Activated CD8-positive, alpha-beta T cell treated with anti-CD3 and anti-CD28 coated beads, Interleukin-2, amount 10 ng/mL, durations not matched to agents 7 days and 5 days (primary cell): ENCODE data around the gene KCNJ8. TPM values are rescaled to one million over a fixed set of nuclear protein-coding genes. Genes with fewer than 3 reads are reported as not detected.
"Not testable (repeated sequence)": the region's sequence is repeated elsewhere in the genome, so short reads cannot be mapped to it uniquely, and the experiment has no call there.

ENCODE experiments used
- ATAC-seq: fragments of 150-1000 bp; cut with Tn5 transposase; one replicate; pipeline ENCODE4 v1.10.0; 2021; ENCODE audit warnings: moderate library complexity
- CTCF ChIA-PET: fragments of 350-600 bp; sonication (Branson Sonifier 250); formaldehyde crosslinking; loops from one replicate; lab custom pipeline; 2021; ENCODE audit warnings: antibody characterized with exemption; lab: Charles Lee
- POLR2A ChIA-PET: fragments of 350-600 bp; sonication (Branson Sonifier 250); formaldehyde crosslinking; loops from one replicate; lab custom pipeline; 2021; ENCODE audit warnings: antibody characterized with exemption; lab: Charles Lee
- DNase-seq: peaks from one replicate; pipeline ENCODE4 v3.0.0-alpha.2; 2020
- H3K27ac Mint-ChIP-seq: one replicate; pipeline ENCODE4 v1.8.0; 2021; ENCODE audit warnings: mild to moderate bottlenecking, mixed read lengths
- H3K27me3 Mint-ChIP-seq: one replicate; pipeline ENCODE4 v1.8.0; 2021; ENCODE audit warnings: low read depth, mixed read lengths
- H3K36me3 Mint-ChIP-seq: one replicate; pipeline ENCODE4 v1.8.0; 2021; ENCODE audit warnings: low read depth, mixed read lengths
- H3K4me1 Mint-ChIP-seq: one replicate; pipeline ENCODE4 v1.8.0; 2021; ENCODE audit warnings: low read depth, mixed read lengths
- H3K4me3 Mint-ChIP-seq: one replicate; pipeline ENCODE4 v1.8.0; 2021; ENCODE audit warnings: mild to moderate bottlenecking, mixed read lengths
- H3K9me3 Mint-ChIP-seq: one replicate; pipeline ENCODE4 v1.8.0; 2022; ENCODE audit warnings: mixed read lengths; ENCODE audit not compliant: insufficient read depth
- total RNA-seq, 2 experiments: library from RNA; stranded (reverse); gene quantifications; one replicate each; pipeline ENCODE4 v1.2.3, GENCODE V29; 2021

KCNJ8 gene
- not detected for total RNA-seq

GRCh38 chr12:21774358-21775132, at the start of gene KCNJ8:
Gene KCNJ8, minus strand, starts transcription at chr12:21774706. Its CDS starts 1,090 bp downstream, at chr12:21773616.
- no peaks in the 10 kb centered on the region for H3K36me3 Mint-ChIP-seq
- POLR2A ChIA-PET, result no interaction called here
- no peaks in the 10 kb centered on the region for H3K9me3 Mint-ChIP-seq
- H3K4me3 Mint-ChIP-seq, result no peak within 1 kb of the TSS
- peaks cover 49% of the 10 kb centered on the region for H3K27me3 Mint-ChIP-seq
- DNase-seq (no peak), ATAC-seq (no peak)
- peaks cover 2% of the 10 kb centered on the region for H3K4me1 Mint-ChIP-seq
- CTCF ChIA-PET, result no interaction called here
- H3K27ac Mint-ChIP-seq, result no peak within 1 kb of the TSS

GRCh38 chr12:21823581-21823980, 49.1 kb upstream of the KCNJ8 start:
- CTCF ChIA-PET, result no interaction called here
- H3K9me3 Mint-ChIP-seq, result no peaks in the 10 kb centered on the region
- ATAC-seq (no peak), DNase-seq (no peak)
- no peaks in the 10 kb centered on the region for H3K4me1 Mint-ChIP-seq
- H3K27ac Mint-ChIP-seq, result no peak overlapping the region
- H3K27me3 Mint-ChIP-seq, result no peaks in the 10 kb centered on the region
- H3K4me3 Mint-ChIP-seq, result no peak overlapping the region
- POLR2A ChIA-PET, result no interaction called here
- H3K36me3 Mint-ChIP-seq, result no peaks in the 10 kb centered on the region

GRCh38 chr12:21819678-21820077, 45.2 kb upstream of the KCNJ8 start:
- Mint-ChIP-seq H3K4me1 (no peaks in the 10 kb centered on the region), H3K27me3 (no peaks in the 10 kb centered on the region), H3K4me3 (no peak overlapping the region), H3K9me3 (no peaks in the 10 kb centered on the region), H3K36me3 (no peaks in the 10 kb centered on the region), H3K27ac (no peak overlapping the region)
- DNase-seq (no peak), ATAC-seq (no peak)
- ChIA-PET CTCF (no interaction called here), POLR2A (no interaction called here)

- Mint-ChIP-seq H3K27ac (no peak overlapping the region), H3K36me3 (no peaks in the 10 kb centered on the region), H3K4me1 (no peaks in the 10 kb centered on the region), H3K4me3 (no peak overlapping the region), H3K9me3 (no peaks in the 10 kb centered on the region), H3K27me3 (no peaks in the 10 kb centered on the region)
- ChIA-PET CTCF (no interaction called here), POLR2A (no interaction called here)
- ATAC-seq (no peak), DNase-seq (no peak)
Observed at GRCh38 chr12:21819236-21819635, 44.7 kb upstream of the KCNJ8 start.

- CTCF ChIA-PET, result no interaction called here
- DNase-seq (no peak), ATAC-seq (no peak)
- Mint-ChIP-seq H3K9me3 (no peaks in the 10 kb centered on the region), H3K36me3 (no peaks in the 10 kb centered on the region), H3K27ac (no peak overlapping the region), H3K27me3 (no peaks in the 10 kb centered on the region), H3K4me1 (no peaks in the 10 kb centered on the region), H3K4me3 (no peak overlapping the region)
- POLR2A ChIA-PET, result no interaction called here
Observed at GRCh38 chr12:21818627-21819026, 44.1 kb upstream of the KCNJ8 start.

- no peak overlapping the region for H3K27ac Mint-ChIP-seq
- H3K4me3 Mint-ChIP-seq, result no peak overlapping the region
- H3K36me3 Mint-ChIP-seq, result no peaks in the 10 kb centered on the region
- no peaks in the 10 kb centered on the region for H3K4me1 Mint-ChIP-seq
- CTCF ChIA-PET, result no interaction called here
- DNase-seq (no peak), ATAC-seq (no peak)
- no peaks in the 10 kb centered on the region for H3K27me3 Mint-ChIP-seq
- no peaks in the 10 kb centered on the region for H3K9me3 Mint-ChIP-seq
- POLR2A ChIA-PET, result no interaction called here
Observed at GRCh38 chr12:21815306-21816062, 41.0 kb upstream of the KCNJ8 start.

- Mint-ChIP-seq H3K27me3 (no peaks in the 10 kb centered on the region), H3K36me3 (no peaks in the 10 kb centered on the region), H3K9me3 (no peaks in the 10 kb centered on the region), H3K27ac (no peak overlapping the region), H3K4me3 (no peak overlapping the region), H3K4me1 (no peaks in the 10 kb centered on the region)
- ChIA-PET POLR2A (no interaction called here), CTCF (no interaction called here)
- DNase-seq (no peak), ATAC-seq (no peak)
Observed at GRCh38 chr12:21814814-21815213, 40.3 kb upstream of the KCNJ8 start.

- H3K4me3 Mint-ChIP-seq, result no peak overlapping the region
- ATAC-seq (no peak), DNase-seq (no peak)
- ChIA-PET CTCF (no interaction called here), POLR2A (no interaction called here)
- no peaks in the 10 kb centered on the region for H3K9me3 Mint-ChIP-seq
- no peak overlapping the region for H3K27ac Mint-ChIP-seq
- H3K27me3 Mint-ChIP-seq, result no peaks in the 10 kb centered on the region
- no peaks in the 10 kb centered on the region for H3K4me1 Mint-ChIP-seq
- no peaks in the 10 kb centered on the region for H3K36me3 Mint-ChIP-seq
Observed at GRCh38 chr12:21814327-21814726, 39.8 kb upstream of the KCNJ8 start.

- Mint-ChIP-seq H3K36me3 (no peaks in the 10 kb centered on the region), H3K4me3 (no peak overlapping the region), H3K27me3 (no peaks in the 10 kb centered on the region), H3K9me3 (no peaks in the 10 kb centered on the region), H3K27ac (no peak overlapping the region), H3K4me1 (no peaks in the 10 kb centered on the region)
- ATAC-seq (no peak), DNase-seq (no peak)
- ChIA-PET POLR2A (no interaction called here), CTCF (no interaction called here)
Observed at GRCh38 chr12:21813751-21814150, 39.2 kb upstream of the KCNJ8 start.

- ChIA-PET POLR2A (no interaction called here), CTCF (no interaction called here)
- ATAC-seq, result no peak
- Mint-ChIP-seq H3K27me3 (no peaks in the 10 kb centered on the region), H3K27ac (no peak overlapping the region), H3K4me3 (no peak overlapping the region), H3K36me3 (no peaks in the 10 kb centered on the region), H3K9me3 (no peaks in the 10 kb centered on the region), H3K4me1 (no peaks in the 10 kb centered on the region)
- no peak for DNase-seq
Observed at GRCh38 chr12:21813125-21813524, 38.6 kb upstream of the KCNJ8 start.

GRCh38 chr12:21812340-21812739, 37.8 kb upstream of the KCNJ8 start:
- H3K27me3 Mint-ChIP-seq, H3K4me1 Mint-ChIP-seq, H3K36me3 Mint-ChIP-seq, CTCF ChIA-PET, H3K27ac Mint-ChIP-seq, DNase-seq, POLR2A ChIA-PET, H3K4me3 Mint-ChIP-seq, ATAC-seq, H3K9me3 Mint-ChIP-seq: not testable (repeated sequence)

GRCh38 chr12:21809100-21809499, 34.6 kb upstream of the KCNJ8 start:
- no peaks in the 10 kb centered on the region for H3K27me3 Mint-ChIP-seq
- H3K9me3 Mint-ChIP-seq, result no peaks in the 10 kb centered on the region
- no peak overlapping the region for H3K27ac Mint-ChIP-seq
- H3K4me3 Mint-ChIP-seq, result no peak overlapping the region
- ATAC-seq, result no peak
- ChIA-PET POLR2A (no interaction called here), CTCF (no interaction called here)
- H3K36me3 Mint-ChIP-seq, result no peaks in the 10 kb centered on the region
- no peak for DNase-seq
- no peaks in the 10 kb centered on the region for H3K4me1 Mint-ChIP-seq
